ENCODE results near the gene RTEL1. TPM values are rescaled to one million over a fixed set of nuclear protein-coding genes. Genes with fewer than 3 reads are reported as not detected.
"Not testable (repeated sequence)": the region's sequence is repeated elsewhere in the genome, so short reads cannot be mapped to it uniquely, and the experiment has no call there.

Gene RTEL1
- total RNA-seq, 1 donor from 2014 or later: 4.6 TPM

- no peak for DNase-seq (ENCODE audit: low read depth in 2 of 2)
Measured at GRCh38 chr20:63712191-63712590, 54.1 kb downstream of the RTEL1 start.

DNA sequence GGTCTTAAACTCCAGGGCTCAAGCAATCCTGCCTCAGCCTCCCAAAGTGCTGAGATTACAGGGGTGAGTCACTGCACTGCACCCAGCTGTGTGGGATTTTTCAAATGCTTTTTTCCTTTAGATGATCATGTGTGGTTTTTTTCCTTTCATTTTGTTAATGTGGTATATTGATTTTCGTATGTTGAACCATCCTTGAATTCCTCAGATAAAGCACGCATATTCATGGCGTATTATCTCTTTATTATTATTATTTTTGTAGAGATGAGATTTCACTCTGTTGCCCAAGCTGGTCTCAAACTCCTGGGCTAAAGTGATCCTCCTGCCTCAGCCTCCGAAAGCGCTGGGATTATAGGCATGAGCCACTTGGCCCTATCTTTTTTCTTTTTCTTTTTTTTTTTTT is 56.7 kb downstream of the RTEL1 start:
- no peak for DNase-seq (ENCODE audit: low read depth in 2 of 2)

DNA sequence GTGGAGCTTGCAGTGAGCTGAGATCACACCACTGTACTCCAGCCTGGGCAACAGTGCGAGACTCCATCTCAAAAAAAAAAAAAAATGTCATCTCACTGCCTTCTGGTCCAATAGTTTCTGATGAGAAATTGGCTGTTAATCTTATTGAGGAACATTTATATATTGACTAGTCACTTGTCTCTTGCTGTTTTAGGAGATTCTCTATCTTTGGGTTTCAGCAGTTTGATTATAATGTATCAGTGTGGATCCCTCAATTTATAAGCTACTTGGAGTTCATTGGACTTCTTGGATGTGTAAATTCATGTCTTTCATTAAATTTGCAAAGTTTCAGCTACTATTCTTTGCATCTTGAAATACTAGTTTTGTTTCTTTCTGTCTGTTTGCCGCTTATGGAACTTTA is 60.9 kb downstream of the RTEL1 start:
- DNase-seq (ENCODE audit: low read depth in 2 of 2): no peak

GRCh38 chr20:63722967-63723622 is 65.0 kb downstream of the RTEL1 start:
- DNase-seq (ENCODE audit: low read depth in 2 of 2): not testable (repeated sequence)

- DNase-seq (ENCODE audit: low read depth in 2 of 2): not testable (repeated sequence)
Measured at GRCh38 chr20:63730189-63730733, 72.1 kb downstream of the RTEL1 start.

DNA sequence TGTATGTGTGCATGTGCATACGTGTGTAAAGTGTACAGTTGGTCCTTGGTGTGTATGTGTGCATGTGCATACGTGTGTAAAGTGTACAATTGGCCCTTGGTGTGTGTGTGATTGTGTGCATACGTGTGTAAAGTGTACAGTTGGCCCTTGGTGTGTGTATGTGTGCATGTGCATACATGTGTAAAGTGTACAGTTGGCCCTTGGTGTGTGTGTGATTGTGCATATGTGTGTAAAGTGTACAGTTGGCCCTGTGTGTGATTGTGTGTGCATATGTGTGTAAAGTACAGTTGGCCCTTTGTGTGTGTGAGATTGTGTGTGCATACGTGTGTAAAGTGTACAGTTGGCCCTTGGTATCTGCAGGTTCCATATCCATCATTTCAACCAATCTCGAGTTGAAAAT is 73.3 kb downstream of the RTEL1 start:
- DNase-seq (ENCODE audit: low read depth in 2 of 2): no peak

DNA sequence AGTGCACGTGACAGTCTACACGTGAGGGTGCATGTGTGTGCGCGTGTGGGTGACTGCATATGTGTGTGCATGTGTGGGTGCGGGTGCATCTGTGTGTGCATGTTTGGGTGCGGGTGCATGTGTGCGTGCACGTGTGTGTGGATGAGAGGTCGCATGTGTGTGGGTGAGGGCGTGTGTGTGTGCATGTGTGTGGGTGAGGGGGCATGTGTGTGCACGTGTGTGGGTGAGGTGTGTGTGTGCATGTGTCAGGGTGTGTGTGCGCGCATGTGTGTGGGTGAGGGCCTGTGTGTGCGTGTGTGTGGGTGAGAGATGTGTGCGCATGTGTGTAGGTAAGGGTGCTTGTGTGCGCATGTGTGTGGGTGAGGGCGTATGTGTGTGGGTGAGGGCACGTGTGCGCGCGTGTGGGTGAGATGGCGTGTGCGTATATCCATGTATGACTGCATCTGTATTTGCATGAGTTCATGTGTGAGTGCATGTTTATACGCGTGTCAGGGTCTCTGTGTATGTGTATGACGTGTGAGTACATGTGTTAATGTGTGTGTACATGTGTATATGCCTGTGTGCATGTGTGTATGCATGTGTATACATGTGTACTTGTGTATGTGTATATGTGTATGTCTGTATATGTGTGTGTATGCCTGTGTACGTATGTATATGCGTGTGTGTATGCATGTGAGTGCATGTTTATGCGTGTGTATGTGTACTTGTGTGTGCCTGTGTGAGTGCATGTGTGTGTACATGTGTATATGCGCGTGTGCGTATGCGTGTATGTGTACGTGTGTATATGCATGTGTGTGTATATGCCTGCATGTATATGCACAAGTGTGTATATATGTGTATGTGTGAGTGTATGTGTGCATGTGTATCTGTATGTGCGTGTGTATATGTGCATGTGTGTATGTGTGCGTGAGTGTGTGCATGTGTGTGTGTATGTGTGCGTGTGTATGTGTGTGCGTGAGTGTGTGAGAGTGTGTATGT is 74.3 kb downstream of the RTEL1 start:
- peak in 1 of 2 donors; percentile 0 for DNase-seq (ENCODE audit: low read depth in 2 of 2)

DNA sequence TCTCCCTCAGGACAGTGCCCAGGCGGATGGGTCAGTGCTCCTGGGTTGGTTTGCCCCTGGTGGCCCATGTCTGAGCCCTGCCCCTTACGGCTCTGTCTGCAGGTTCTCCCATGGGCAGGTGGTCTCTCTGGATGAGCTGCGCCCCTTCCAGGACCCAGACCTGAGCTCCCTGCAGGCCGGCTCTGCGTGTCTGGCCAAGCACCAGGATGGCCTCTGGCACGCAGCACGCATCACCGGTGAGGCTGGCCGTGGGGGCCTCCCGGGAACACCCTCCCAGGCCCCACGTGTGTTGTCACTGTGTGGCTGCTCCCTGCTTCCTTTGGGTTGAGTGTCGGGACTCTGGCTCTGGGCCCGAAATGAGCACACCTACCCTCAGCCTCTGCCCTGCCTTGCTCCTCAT is 75.0 kb downstream of the RTEL1 start:
- DNase-seq (ENCODE audit: low read depth in 2 of 2): peak in 1 of 2 donors; percentile 0

- no peak for DNase-seq (ENCODE audit: low read depth in 2 of 2)
Measured at GRCh38 chr20:63733579-63734081, 75.5 kb downstream of the RTEL1 start.

DNA sequence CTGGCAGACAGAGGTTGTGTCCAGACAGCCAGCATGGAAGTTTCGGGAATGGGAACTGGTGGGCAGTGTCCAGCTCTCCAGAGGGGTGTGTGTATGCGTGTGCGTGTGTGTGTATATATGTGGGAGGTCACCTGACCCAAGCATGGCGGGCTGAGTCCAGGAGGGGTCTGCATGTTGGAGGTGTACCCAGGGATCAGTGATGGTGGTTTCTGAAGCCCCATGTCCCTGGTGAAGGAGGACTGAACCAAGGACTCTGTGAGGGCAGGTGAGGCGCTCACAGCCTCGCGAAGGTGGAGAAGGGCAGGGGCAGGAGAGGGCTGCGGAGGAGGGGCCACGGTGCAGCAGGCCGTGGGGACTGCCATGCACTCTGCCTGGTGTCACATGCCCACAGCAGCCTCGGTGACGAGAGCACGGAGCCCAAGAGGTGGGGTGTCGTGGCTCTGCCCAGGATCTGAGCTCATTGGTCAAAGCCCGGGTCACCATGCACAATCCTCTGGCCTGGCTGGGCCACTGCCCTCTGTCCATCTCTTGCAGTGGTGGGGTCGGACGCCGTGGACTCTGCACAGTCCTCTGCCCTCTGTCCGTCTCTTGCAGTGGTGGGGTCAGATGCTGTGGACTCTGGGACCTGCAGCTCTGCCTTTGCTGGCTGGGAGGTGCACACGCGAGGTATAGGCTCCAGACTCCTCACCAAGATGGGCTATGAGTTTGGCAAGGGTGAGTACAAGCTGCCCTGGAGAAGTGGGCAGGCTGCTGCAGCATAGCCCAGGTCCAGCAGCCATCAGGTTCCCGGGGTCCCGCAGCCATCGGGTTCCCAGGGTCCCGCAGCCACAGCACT is 76.2 kb downstream of the RTEL1 start:
- no peak for DNase-seq (ENCODE audit: low read depth in 2 of 2)

DNA sequence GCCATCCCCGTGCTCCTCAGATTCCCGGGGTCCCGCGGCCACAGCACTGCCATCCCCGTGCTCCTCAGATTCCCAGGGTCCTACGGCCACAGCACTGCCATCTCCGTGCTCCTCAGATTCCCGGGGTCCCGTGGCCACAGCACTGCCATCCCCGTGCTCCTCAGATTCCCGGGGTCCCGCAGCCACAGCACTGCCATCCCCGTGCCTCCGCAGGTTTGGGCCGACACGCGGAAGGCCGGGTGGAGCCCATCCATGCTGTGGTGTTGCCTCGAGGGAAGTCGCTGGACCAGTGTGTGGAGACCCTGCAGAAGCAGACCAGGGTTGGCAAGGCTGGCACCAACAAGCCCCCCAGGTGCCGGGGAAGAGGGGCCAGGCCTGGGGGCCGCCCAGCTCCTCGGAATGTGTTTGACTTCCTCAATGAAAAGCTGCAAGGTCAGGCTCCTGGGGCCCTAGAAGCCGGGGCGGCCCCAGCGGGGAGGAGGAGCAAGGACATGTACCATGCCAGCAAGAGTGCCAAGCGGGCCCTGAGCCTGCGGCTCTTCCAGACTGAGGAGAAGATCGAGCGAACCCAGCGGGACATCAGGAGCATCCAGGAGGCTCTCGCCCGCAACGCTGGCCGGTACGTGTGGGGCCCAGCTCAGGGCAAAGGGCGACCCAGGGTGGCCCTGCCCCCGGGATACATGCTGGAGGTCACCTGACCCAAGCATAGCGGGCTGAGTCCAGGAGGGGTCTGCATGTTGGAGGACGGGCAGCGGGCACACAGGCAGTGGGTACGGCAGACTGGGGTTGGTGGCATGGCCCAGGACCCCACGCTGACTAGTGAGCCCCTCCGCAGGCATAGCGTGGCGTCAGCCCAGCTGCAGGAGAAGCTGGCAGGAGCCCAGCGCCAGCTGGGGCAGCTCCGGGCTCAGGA is 77.1 kb downstream of the RTEL1 start:
- no peak for DNase-seq (ENCODE audit: low read depth in 2 of 2)

GRCh38 chr20:63735859-63736718 is 78.0 kb downstream of the RTEL1 start, which contains the start of gene LIME1:
Gene LIME1, plus strand, starts transcription at chr20:63736664. Its CDS starts 886 bp downstream, at chr20:63737550.
- DNase-seq (ENCODE audit: low read depth in 2 of 2): peak in 1 of 2 donors; percentile 0

- no peak for DNase-seq (ENCODE audit: low read depth in 2 of 2)
Measured at GRCh38 chr20:63736893-63737694, 79.0 kb downstream of the RTEL1 start.

DNA sequence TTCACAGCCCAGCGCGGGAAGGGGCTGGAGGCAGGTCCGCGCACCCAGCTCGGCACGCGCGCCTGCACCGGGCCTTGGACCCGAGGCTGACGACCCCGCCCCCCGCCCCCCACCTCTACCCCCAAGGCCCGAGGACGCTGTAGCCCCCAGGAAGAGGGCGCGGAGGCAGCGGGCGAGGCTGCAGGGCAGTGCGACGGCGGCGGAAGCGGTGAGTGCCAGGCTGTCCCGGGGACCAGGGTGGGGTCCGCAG is 79.5 kb downstream of the RTEL1 start:
- no peak for DNase-seq (ENCODE audit: low read depth in 2 of 2)

GRCh38 chr20:63737945-63738686 is 80.0 kb downstream of the RTEL1 start:
- peak in 1 of 2 donors; percentile 2 for DNase-seq (ENCODE audit: low read depth in 2 of 2)

DNA sequence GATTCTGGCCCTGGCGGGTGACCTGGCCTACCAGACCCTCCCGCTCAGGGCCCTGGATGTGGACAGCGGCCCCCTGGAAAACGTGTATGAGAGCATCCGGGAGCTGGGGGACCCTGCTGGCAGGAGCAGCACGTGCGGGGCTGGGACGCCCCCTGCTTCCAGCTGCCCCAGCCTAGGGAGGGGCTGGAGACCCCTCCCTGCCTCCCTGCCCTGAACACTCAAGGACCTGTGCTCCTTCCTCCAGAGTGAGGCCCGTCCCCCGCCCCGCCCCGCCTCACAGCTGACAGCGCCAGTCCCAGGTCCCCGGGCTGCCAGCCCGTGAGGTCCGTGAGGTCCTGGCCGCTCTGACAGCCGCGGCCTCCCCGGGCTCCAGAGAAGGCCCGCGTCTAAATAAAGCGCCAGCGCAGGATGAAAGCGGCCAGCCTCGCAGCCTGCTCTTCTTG is 80.6 kb downstream of the RTEL1 start:
- peak; percentile 36 to 52 for DNase-seq (ENCODE audit: low read depth in 2 of 2)

Measured in lung microvascular endothelial cell (primary cell).